ENCODE measurements around the gene POGLUT3. TPM values are rescaled to one million over a fixed set of nuclear protein-coding genes. Genes with fewer than 3 reads are reported as not detected.

POGLUT3 gene
- total and polyA plus RNA-seq, 2 of the 8 experiments (the other 6 are each of a cell fraction or from before 2014, with no cell fraction given): 4.7 to 17.4 TPM

- no peak for TF ChIP-seq CHD7 (IDR thresholded peaks at IDR 0.05; ENCODE audit: insufficient replicate concordance, low read length)
- TF ChIP-seq TBP (IDR thresholded peaks at IDR 0.05; ENCODE audit: low read depth, low read length): 0 out of 2 replicates have a peak, but pooled peaks have one; percentile 25
- no peak for TF ChIP-seq EP300 (IDR thresholded peaks at IDR 0.05; ENCODE audit: borderline replicate concordance in 1 of 2, low read depth in 2 of 2, low read length in 2 of 2)
- TF ChIP-seq KDM4A (IDR thresholded peaks at IDR 0.05; ENCODE audit: low read depth, low read length, severe bottlenecking): peak; percentile 68
- TF ChIP-seq MAX (IDR thresholded peaks at IDR 0.05): peak; percentile 61; the same call in 1 of the 2 replicates
- TF ChIP-seq SP4 (IDR thresholded peaks at IDR 0.05; ENCODE audit: low read length): no peak
- TF ChIP-seq CBX5 (IDR thresholded peaks at IDR 0.05; ENCODE audit: low read depth, low read length): no peak
These were observed at the start of gene POGLUT3 (continued) for GRCh38 chr11:108498046-108498815.
